ENCODE results near the gene ATG9A.
"Not testable (repeated sequence)": the region's sequence is repeated elsewhere in the genome, so short reads cannot be mapped to it uniquely, and the experiment has no call there.

ATG9A gene

DNA sequence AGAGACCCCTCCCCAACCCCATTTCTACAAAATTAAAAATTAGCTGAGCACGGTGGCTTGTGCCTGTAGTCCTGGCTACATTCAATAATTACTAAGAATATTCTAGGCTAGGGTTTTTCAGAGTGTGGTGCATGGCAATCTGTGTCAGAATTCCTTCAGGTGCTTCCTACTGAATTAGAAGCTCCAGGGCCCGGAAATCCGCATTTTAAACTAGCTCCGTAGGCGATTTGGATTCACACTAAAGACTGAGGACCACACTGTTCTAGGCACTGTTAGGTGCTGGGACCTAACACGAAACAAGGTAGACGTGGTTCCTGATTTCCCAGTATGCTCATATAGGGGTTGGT lies 23.5 kb downstream of the ATG9A start:
- TF ChIP-seq, protein P1, sequence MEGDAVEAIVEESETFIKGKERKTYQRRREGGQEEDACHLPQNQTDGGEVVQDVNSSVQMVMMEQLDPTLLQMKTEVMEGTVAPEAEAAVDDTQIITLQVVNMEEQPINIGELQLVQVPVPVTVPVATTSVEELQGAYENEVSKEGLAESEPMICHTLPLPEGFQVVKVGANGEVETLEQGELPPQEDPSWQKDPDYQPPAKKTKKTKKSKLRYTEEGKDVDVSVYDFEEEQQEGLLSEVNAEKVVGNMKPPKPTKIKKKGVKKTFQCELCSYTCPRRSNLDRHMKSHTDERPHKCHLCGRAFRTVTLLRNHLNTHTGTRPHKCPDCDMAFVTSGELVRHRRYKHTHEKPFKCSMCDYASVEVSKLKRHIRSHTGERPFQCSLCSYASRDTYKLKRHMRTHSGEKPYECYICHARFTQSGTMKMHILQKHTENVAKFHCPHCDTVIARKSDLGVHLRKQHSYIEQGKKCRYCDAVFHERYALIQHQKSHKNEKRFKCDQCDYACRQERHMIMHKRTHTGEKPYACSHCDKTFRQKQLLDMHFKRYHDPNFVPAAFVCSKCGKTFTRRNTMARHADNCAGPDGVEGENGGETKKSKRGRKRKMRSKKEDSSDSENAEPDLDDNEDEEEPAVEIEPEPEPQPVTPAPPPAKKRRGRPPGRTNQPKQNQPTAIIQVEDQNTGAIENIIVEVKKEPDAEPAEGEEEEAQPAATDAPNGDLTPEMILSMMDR (conservative IDR thresholded peaks at IDR 0.05), result no peak
- peak overlapping the region; percentile 89 for H3K27ac ChIP-seq

DNA sequence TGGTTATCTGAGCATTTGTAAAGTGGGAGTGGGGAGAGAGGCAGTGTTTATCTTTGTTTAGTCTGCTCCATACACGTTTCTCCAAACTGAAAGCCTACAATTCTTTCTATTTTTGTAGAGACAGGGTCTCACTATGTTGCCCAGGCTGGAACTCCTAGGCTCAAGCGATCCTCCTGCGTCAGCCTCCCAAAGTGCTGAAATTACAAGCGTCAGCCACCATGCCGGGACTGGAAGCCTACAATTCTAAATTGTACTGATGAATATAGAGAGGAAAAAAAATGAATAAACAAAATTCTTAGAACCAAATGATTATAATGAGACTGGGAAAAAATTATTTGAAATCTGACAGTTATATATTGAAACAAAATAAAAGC lies 24.3 kb downstream of the ATG9A start:
- TF ChIP-seq, protein P1 (conservative IDR thresholded peaks at IDR 0.05), result no peak
- H3K27ac ChIP-seq, result no peak overlapping the region

DNA sequence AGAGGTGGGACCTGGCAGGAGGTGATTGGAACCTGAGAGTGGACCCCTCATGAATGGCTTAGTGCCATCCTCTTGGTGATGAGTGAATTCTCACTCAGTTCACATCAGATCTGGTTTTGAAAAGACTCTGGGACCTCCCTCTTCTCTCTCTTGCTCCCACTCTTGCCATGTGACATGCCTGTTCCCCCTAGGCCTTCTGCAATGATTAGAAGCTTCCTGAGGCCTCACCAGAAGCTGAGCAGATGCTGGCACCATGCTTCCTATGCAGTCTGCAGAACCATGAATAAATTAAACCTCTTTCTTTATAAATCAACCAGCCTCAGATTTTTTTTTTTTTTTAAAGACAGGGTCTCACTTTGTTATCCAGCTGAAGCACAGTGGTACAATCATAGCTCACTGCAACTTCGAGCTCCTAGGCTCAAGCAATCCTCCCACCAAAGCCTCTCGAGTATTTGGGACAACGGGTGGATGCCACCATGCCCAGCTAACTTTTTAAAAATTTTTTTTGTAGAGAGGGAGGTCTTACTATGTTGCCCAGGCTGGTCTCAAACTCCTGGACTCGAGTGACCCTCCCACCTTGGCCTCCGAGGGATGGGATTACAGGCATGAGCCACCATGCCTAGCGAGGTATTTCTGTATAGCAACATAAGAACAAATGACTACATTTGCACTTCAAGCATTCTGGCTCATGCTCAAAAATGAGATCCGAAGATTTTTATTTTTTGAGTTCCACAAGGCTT lies 24.8 kb downstream of the ATG9A start:
- H3K27ac ChIP-seq, result no peak overlapping the region
- TF ChIP-seq, protein P1 (conservative IDR thresholded peaks at IDR 0.05), result no peak

DNA sequence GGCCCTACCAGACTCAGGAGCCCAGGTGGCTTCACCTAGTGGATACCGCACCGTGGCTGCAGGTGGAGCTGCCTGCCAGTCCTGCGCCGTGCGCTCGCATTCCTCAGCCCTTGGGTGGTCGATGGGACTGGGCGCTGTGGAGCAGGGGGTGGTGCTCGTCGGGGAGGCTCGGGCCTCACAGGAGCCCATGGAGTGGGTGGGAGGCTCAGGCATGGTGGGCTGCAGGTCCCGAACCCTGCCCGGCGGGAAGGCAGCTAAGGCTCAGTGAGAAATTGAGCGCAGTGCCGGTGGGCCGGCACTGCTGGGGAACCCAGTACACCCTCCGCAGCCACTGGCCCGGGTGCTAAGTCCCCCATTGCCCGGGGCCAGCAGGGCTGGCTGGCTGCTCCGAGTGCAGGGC lies 28.1 kb downstream of the ATG9A start:
- H3K27ac ChIP-seq, result peak overlapping the region; percentile 49; the same call in 1 of the 2 replicates

DNA sequence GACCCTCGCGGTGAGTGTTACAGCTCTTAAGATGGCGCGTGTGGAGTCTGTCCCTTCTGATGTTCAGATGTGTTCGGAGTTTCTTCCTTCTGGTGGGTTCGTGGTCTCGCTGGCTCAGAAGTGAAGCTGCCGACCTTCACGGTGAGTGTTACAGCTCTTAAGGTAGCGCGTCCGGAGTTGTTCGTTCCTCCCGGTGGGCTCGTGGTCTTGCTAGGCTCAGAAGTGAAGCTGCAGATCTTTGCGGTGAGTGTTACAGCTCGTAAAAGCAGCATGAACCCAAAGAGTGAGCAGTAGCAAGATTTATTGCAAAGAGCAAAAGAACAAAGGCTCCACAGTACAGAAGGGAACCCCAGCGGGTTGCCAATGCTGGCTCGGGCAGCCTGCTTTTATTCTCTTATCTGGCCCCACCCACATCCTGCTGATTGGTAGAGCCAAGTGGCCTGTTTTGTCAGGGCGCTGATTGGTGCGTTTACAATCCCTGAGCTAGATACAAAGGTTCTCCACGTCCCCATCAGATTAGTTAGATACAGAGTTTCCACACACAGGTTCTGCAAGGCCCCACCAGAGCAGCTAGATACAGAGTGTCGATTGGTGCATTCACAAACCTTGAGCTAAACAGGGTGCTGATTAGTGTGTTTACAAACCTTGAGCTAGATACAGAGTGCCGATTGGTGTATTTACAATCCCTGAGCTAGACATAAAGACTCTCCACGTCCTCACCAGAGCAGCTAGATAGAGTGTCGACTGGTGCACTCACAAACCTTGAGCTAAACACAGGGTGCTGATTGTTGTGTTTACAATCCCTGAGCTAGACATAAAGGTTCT lies 28.7 kb downstream of the ATG9A start:
- H3K27ac ChIP-seq, result not testable (repeated sequence)

DNA sequence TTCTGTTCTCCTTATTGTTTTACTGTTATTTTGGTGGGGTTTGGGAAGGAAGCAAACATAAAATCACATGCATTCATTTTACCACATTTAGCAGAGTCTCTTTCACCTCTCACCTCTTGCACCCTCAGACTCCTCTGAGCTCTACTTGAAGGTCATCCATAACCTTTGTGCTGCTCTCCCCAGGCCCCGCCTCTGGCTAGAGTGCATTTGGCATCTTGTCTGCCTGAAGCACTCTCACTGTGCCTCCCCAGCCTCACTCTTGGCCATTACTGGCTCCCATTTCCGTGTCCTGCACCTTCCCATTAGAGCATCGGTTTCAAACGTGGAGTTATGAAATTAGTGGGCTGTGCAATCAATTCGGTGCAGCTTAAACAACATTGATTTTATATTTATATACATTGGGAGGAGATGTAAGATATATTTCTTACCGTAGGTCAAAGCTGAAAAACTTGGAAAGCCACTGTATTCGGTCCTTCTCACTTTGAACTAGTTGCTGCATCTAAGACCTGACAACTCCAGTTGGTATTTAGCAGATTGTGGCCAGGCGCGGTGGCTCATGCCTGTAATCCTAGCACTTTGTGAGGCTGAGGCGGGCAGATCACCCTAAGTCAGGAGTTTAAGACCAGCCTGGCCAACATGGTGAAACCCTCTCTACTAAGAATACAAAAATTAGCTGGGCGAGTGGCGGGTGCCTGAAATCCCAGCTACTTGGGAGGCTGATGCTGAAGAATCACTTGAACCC lies 29.8 kb downstream of the ATG9A start:
- TF ChIP-seq, protein P1 (conservative IDR thresholded peaks at IDR 0.05), result no peak
- no peak overlapping the region for H3K27ac ChIP-seq

DNA sequence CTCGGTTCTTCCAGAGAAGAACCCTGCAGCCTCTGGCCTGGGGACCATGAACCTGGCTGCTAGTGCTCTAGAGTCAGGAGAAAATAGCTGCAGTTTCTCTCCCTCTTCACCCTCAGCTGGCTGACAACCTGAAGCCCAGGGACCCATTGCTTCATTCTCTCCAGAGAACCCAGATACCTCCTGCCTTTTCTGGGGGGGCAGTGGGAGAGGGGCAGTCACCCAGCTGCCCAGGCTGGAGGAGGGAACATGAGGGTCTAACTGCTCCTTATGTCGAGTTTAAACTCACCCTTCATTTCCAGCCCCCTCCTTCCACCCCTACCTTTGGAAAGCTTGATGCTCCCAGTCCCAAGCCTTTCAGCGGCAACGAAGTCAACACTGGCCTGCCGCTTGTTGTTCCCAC lies 30.5 kb downstream of the ATG9A start:
- no peak overlapping the region for H3K27ac ChIP-seq
- TF ChIP-seq, protein P1 (conservative IDR thresholded peaks at IDR 0.05), result no peak

DNA sequence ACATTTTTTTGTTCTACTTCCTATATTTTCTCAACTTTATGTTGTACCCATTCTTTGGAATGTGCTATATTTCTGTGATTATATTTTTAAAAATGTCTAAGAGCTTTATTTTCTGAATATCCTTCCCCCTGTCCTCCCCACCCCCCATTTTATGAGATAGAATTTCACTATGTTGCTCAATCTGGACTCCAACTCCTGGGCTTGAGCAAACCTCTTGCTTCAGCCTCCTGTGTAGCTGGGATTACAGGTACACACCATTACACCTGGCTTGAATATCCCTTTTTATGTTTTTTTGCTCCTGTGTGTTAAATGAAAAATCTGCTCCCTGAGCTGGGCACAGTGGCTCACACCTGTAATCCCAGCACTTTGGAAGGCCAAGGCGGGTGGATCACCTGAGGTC lies 32.0 kb downstream of the ATG9A start:
- TF ChIP-seq, protein P1 (conservative IDR thresholded peaks at IDR 0.05), result no peak
- H3K27ac ChIP-seq, result no peak overlapping the region
